ENCODE measurements around the gene BTRC.

GRCh38 chr10:101595591-101596433 lies 241.8 kb downstream of the BTRC start:
- TF ChIP-seq REST (IDR thresholded peaks at IDR 0.05) (no peak), POLR2A (IDR thresholded peaks at IDR 0.05; ENCODE audit: low read length) (no peak), CTCF (IDR thresholded peaks at IDR 0.05) (no peak), JUN (IDR thresholded peaks at IDR 0.05) (no peak), CEBPB (IDR thresholded peaks at IDR 0.05) (no peak), HMGXB4 (CRISPR knock-in tag; IDR thresholded peaks at IDR 0.05; ENCODE audit: borderline replicate concordance) (no peak), RAD21 (conservative IDR thresholded peaks at IDR 0.05 in 1 of 2, IDR thresholded peaks at IDR 0.05 in 1 of 2) (no peak)

All from A549 (cell line).